Hepatocyte (in vitro differentiated cells): ENCODE measurements around the gene FAH. TPM values are rescaled to one million over a fixed set of nuclear protein-coding genes. Genes with fewer than 3 reads are reported as not detected.

Source experiments
- DNase-seq: peaks from one replicate; pipeline ENCODE4 v3.0.0-alpha.2; 2016; ENCODE audit warnings: low spot score
- H2AFZ ChIP-seq: fragments of 200-600 bp; sonication (generic); 2 replicates; pipeline ENCODE4 v1.6.0; 2016; ENCODE audit warnings: antibody characterized with exemption, mild to moderate bottlenecking
- H3K27ac ChIP-seq: fragments of 200-600 bp; sonication (generic); 2 replicates; pipeline ENCODE4 v1.5.1; 2016; ENCODE audit warnings: mild to moderate bottlenecking
- H3K27me3 ChIP-seq: fragments of 200-600 bp; sonication (generic); 2 replicates; pipeline ENCODE4 v1.6.1; 2016
- H3K36me3 ChIP-seq: fragments of 200-600 bp; sonication (generic); replicated peaks from 2 replicates; pipeline ENCODE4 v1.5.1; 2016; ENCODE audit warnings: low read depth; ENCODE audit not compliant: insufficient read depth
- H3K4me1 ChIP-seq: fragments of 200-600 bp; sonication (generic); 2 replicates; pipeline ENCODE4 v1.5.1; 2016; ENCODE audit warnings: mild to moderate bottlenecking, moderate library complexity; ENCODE audit not compliant: insufficient read depth
- H3K4me2 ChIP-seq: fragments of 200-600 bp; sonication (generic); 2 replicates; pipeline ENCODE4 v1.6.0; 2016
- H3K4me3 ChIP-seq: fragments of 200-600 bp; sonication (generic); 2 replicates; pipeline ENCODE4 v1.5.1; 2016; ENCODE audit warnings: mild to moderate bottlenecking
- H3K79me2 ChIP-seq: fragments of 200-600 bp; sonication (generic); 2 replicates; pipeline ENCODE4 v1.6.0; 2017; ENCODE audit warnings: mild to moderate bottlenecking
- H3K9me2 ChIP-seq: fragments of 200-600 bp; sonication (generic); replicated peaks from 2 replicates; pipeline ENCODE4 v1.6.0; 2017; ENCODE audit warnings: mild to moderate bottlenecking; ENCODE audit not compliant: insufficient read depth
- H3K9me3 ChIP-seq: fragments of 200-600 bp; sonication (generic); 2 replicates; pipeline ENCODE4 v1.5.1; 2016; ENCODE audit warnings: low read depth, mild to moderate bottlenecking
- H4K20me1 ChIP-seq: fragments of 200-600 bp; sonication (generic); 2 replicates; pipeline ENCODE4 v1.6.0; 2016; ENCODE audit warnings: mild to moderate bottlenecking; ENCODE audit not compliant: insufficient read depth, poor library complexity, severe bottlenecking
- EZH2 ChIP-seq: fragments of 200-600 bp; sonication (generic); IDR thresholded peaks from 2 replicates; pipeline ENCODE4 v1.6.1; 2016; ENCODE audit warnings: antibody characterized with exemption, mild to moderate bottlenecking, borderline replicate concordance
- EZH2phosphoT487 ChIP-seq: fragments of 200-600 bp; sonication (generic); IDR thresholded peaks from one replicate; pipeline ENCODE4 v1.6.1; 2018; ENCODE audit warnings: antibody characterized with exemption, mild to moderate bottlenecking, low read depth, moderate library complexity; ENCODE audit not compliant: unreplicated experiment, severe bottlenecking
- WGBS: methylation state at CpG from one replicate; pipeline ENCODE4 v1.1.6; 2016; ENCODE audit warnings: low lambda C conversion rate; ENCODE audit errors: missing lambda C conversion rate; 5-methylcytosine and 5-hydroxymethylcytosine counted together
- polyA plus RNA-seq: library from polyadenylated mRNA; unstranded; fragments of >200 nt; fragmentation: Nextera tagmentation; extraction: Ambion mirVana; gene quantifications from 2 replicates; pipeline ENCODE4 v1.2.1, GENCODE V29; 2016
- total RNA-seq: library from RNA; depleted of rRNA; stranded (reverse); fragments of >200 nt; gene quantifications from 2 replicates; pipeline ENCODE4 v1.2.3, GENCODE V29; 2014
- TF ChIP-seq, protein P1 (sequence below): fragments of 200-600 bp; sonication (generic); IDR thresholded peaks from 2 replicates; pipeline ENCODE4 v1.5.1; 2016; ENCODE audit warnings: antibody characterized with exemption, mild to moderate bottlenecking; ENCODE audit not compliant: poor library complexity

Gene FAH
- total and polyA plus RNA-seq, 2 experiments from 2014 or later: 58.0 to 90.5 TPM

GRCh38 chr15:80163217-80163616 is 10.4 kb downstream of the FAH start:
- WGBS: 93% methylated on average over 5 of the region's 5 CpGs
- no peaks in the 10 kb centered on the region for H3K27me3 ChIP-seq
- peaks cover 24% of the 10 kb centered on the region for H3K4me1 ChIP-seq
- no peak overlapping the region for H3K4me3 ChIP-seq
- H3K79me2 ChIP-seq: no peaks in the 10 kb centered on the region
- no peaks in the 10 kb centered on the region for H3K36me3 ChIP-seq
- H3K9me2 ChIP-seq: no peaks in the 10 kb centered on the region
- no peaks in the 10 kb centered on the region for H3K9me3 ChIP-seq
- no peak for DNase-seq
- H2AFZ ChIP-seq: no peak overlapping the region
- H4K20me1 ChIP-seq: no peaks in the 10 kb centered on the region
- no peak overlapping the region for H3K27ac ChIP-seq
- TF ChIP-seq EZH2 (no peak), EZH2phosphoT487 (no peak)
- TF ChIP-seq, protein P1, sequence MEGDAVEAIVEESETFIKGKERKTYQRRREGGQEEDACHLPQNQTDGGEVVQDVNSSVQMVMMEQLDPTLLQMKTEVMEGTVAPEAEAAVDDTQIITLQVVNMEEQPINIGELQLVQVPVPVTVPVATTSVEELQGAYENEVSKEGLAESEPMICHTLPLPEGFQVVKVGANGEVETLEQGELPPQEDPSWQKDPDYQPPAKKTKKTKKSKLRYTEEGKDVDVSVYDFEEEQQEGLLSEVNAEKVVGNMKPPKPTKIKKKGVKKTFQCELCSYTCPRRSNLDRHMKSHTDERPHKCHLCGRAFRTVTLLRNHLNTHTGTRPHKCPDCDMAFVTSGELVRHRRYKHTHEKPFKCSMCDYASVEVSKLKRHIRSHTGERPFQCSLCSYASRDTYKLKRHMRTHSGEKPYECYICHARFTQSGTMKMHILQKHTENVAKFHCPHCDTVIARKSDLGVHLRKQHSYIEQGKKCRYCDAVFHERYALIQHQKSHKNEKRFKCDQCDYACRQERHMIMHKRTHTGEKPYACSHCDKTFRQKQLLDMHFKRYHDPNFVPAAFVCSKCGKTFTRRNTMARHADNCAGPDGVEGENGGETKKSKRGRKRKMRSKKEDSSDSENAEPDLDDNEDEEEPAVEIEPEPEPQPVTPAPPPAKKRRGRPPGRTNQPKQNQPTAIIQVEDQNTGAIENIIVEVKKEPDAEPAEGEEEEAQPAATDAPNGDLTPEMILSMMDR: no peak
- no peak overlapping the region for H3K4me2 ChIP-seq

DNA sequence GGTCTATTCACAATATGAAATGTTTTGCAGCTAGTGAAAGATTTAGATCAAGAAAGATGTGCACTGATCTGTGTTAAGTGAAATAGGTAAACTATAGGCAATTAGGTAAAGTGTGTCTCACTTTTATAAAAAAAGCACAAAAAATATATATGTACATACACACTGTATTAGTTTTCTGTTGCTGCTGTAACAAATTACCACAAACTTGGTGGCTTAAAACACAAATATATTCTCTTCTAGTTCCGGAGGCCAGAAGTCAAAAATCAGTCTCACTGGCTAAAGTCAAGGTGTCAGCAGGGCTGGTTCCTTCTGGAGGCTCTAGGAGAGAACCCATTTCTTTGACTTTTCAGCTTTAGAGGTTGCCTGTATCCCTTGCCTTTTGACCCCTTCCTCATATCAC is 11.1 kb downstream of the FAH start:
- no peaks in the 10 kb centered on the region for H3K79me2 ChIP-seq
- no peaks in the 10 kb centered on the region for H3K27me3 ChIP-seq
- H2AFZ ChIP-seq: no peak overlapping the region
- no peak overlapping the region for H3K27ac ChIP-seq
- no peaks in the 10 kb centered on the region for H3K9me2 ChIP-seq
- TF ChIP-seq EZH2: no peak
- TF ChIP-seq EZH2phosphoT487: no peak
- TF ChIP-seq, protein P1: no peak
- no peaks in the 10 kb centered on the region for H4K20me1 ChIP-seq
- no peak for DNase-seq
- no peaks in the 10 kb centered on the region for H3K9me3 ChIP-seq
- 100% methylated on average over 1 of the region's 1 CpG for WGBS
- H3K4me2 ChIP-seq: no peak overlapping the region
- peaks cover 24% of the 10 kb centered on the region for H3K4me1 ChIP-seq
- H3K4me3 ChIP-seq: no peak overlapping the region
- no peaks in the 10 kb centered on the region for H3K36me3 ChIP-seq

GRCh38 chr15:80167936-80168335 is 15.1 kb downstream of the FAH start:
- TF ChIP-seq, protein P1: no peak
- no peak for TF ChIP-seq EZH2
- TF ChIP-seq EZH2phosphoT487: no peak
- WGBS: 95% methylated on average over 8 of the region's 8 CpGs
- Histone ChIP-seq H3K9me3 (no peaks in the 10 kb centered on the region), H3K4me2 (no peak overlapping the region), H3K79me2 (no peaks in the 10 kb centered on the region), H3K4me1 (no peaks in the 10 kb centered on the region), H3K27me3 (no peaks in the 10 kb centered on the region), H3K4me3 (no peak overlapping the region), H4K20me1 (no peaks in the 10 kb centered on the region), H2AFZ (no peak overlapping the region), H3K9me2 (no peaks in the 10 kb centered on the region), H3K36me3 (no peaks in the 10 kb centered on the region), H3K27ac (no peak overlapping the region)
- DNase-seq: no peak

DNA sequence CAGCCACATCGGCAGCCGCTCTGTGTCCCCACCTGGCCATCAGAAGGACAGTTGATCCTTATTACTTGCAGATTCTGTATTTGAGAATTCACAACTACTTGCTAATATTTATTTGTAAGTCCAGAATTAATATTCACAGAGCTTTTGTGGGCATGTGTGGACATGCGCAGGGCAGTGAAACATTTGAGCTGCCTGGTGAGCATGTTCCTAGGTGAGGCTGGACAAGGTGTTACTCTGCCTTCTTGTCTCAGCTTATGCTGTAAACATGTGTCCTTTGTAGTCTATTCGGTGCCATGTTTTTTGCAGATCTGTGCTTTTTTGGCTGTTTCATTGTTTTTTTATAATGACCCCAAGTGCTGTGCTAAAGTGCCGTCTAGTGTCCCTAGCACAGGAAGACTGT is 15.6 kb downstream of the FAH start:
- no peaks in the 10 kb centered on the region for H3K27me3 ChIP-seq
- no peak for DNase-seq
- H3K4me3 ChIP-seq: no peak overlapping the region
- TF ChIP-seq EZH2phosphoT487 (no peak), EZH2 (no peak)
- TF ChIP-seq, protein P1: no peak
- no peaks in the 10 kb centered on the region for H3K9me3 ChIP-seq
- 69% methylated on average over 5 of the region's 5 CpGs for WGBS
- H3K4me1 ChIP-seq: no peaks in the 10 kb centered on the region
- H3K36me3 ChIP-seq: no peaks in the 10 kb centered on the region
- no peak overlapping the region for H3K27ac ChIP-seq
- H4K20me1 ChIP-seq: no peaks in the 10 kb centered on the region
- H2AFZ ChIP-seq: no peak overlapping the region
- no peaks in the 10 kb centered on the region for H3K9me2 ChIP-seq
- H3K79me2 ChIP-seq: no peaks in the 10 kb centered on the region
- no peak overlapping the region for H3K4me2 ChIP-seq
